Hepatocyte (in vitro differentiated cells): ENCODE results near the gene LSG1. TPM values are rescaled to one million over a fixed set of nuclear protein-coding genes. Genes with fewer than 3 reads are reported as not detected.
"Not testable (repeated sequence)": the region's sequence is repeated elsewhere in the genome, so short reads cannot be mapped to it uniquely, and the experiment has no call there.

Experiments used
- DNase-seq: peaks from one replicate; pipeline ENCODE4 v3.0.0-alpha.2; 2016; ENCODE audit warnings: low spot score
- H2AFZ ChIP-seq: fragments of 200-600 bp; sonication (generic); 2 replicates; pipeline ENCODE4 v1.6.0; 2016; ENCODE audit warnings: antibody characterized with exemption, mild to moderate bottlenecking
- H3K27ac ChIP-seq: fragments of 200-600 bp; sonication (generic); 2 replicates; pipeline ENCODE4 v1.5.1; 2016; ENCODE audit warnings: mild to moderate bottlenecking
- H3K27me3 ChIP-seq: fragments of 200-600 bp; sonication (generic); 2 replicates; pipeline ENCODE4 v1.6.1; 2016
- H3K36me3 ChIP-seq: fragments of 200-600 bp; sonication (generic); replicated peaks from 2 replicates; pipeline ENCODE4 v1.5.1; 2016; ENCODE audit warnings: low read depth; ENCODE audit not compliant: insufficient read depth
- H3K4me1 ChIP-seq: fragments of 200-600 bp; sonication (generic); 2 replicates; pipeline ENCODE4 v1.5.1; 2016; ENCODE audit warnings: mild to moderate bottlenecking, moderate library complexity; ENCODE audit not compliant: insufficient read depth
- H3K4me2 ChIP-seq: fragments of 200-600 bp; sonication (generic); 2 replicates; pipeline ENCODE4 v1.6.0; 2016
- H3K4me3 ChIP-seq: fragments of 200-600 bp; sonication (generic); 2 replicates; pipeline ENCODE4 v1.5.1; 2016; ENCODE audit warnings: mild to moderate bottlenecking
- H3K79me2 ChIP-seq: fragments of 200-600 bp; sonication (generic); 2 replicates; pipeline ENCODE4 v1.6.0; 2017; ENCODE audit warnings: mild to moderate bottlenecking
- H3K9me2 ChIP-seq: fragments of 200-600 bp; sonication (generic); replicated peaks from 2 replicates; pipeline ENCODE4 v1.6.0; 2017; ENCODE audit warnings: mild to moderate bottlenecking; ENCODE audit not compliant: insufficient read depth
- H3K9me3 ChIP-seq: fragments of 200-600 bp; sonication (generic); 2 replicates; pipeline ENCODE4 v1.5.1; 2016; ENCODE audit warnings: low read depth, mild to moderate bottlenecking
- H4K20me1 ChIP-seq: fragments of 200-600 bp; sonication (generic); 2 replicates; pipeline ENCODE4 v1.6.0; 2016; ENCODE audit warnings: mild to moderate bottlenecking; ENCODE audit not compliant: insufficient read depth, poor library complexity, severe bottlenecking
- CTCF ChIP-seq: fragments of 200-600 bp; sonication (generic); IDR thresholded peaks from 2 replicates; pipeline ENCODE4 v1.5.1; 2016; ENCODE audit warnings: antibody characterized with exemption, mild to moderate bottlenecking; ENCODE audit not compliant: poor library complexity
- EZH2 ChIP-seq: fragments of 200-600 bp; sonication (generic); IDR thresholded peaks from 2 replicates; pipeline ENCODE4 v1.6.1; 2016; ENCODE audit warnings: antibody characterized with exemption, mild to moderate bottlenecking, borderline replicate concordance
- EZH2phosphoT487 ChIP-seq: fragments of 200-600 bp; sonication (generic); IDR thresholded peaks from one replicate; pipeline ENCODE4 v1.6.1; 2018; ENCODE audit warnings: antibody characterized with exemption, mild to moderate bottlenecking, low read depth, moderate library complexity; ENCODE audit not compliant: unreplicated experiment, severe bottlenecking
- WGBS: methylation state at CpG from one replicate; pipeline ENCODE4 v1.1.6; 2016; ENCODE audit warnings: low lambda C conversion rate; ENCODE audit errors: missing lambda C conversion rate; 5-methylcytosine and 5-hydroxymethylcytosine counted together
- polyA plus RNA-seq: library from polyadenylated mRNA; unstranded; fragments of >200 nt; fragmentation: Nextera tagmentation; extraction: Ambion mirVana; gene quantifications from 2 replicates; pipeline ENCODE4 v1.2.1, GENCODE V29; 2016
- total RNA-seq: library from RNA; depleted of rRNA; stranded (reverse); fragments of >200 nt; gene quantifications from 2 replicates; pipeline ENCODE4 v1.2.3, GENCODE V29; 2014

LSG1 gene
- total and polyA plus RNA-seq, 2 experiments from 2014 or later: 27.0 to 29.5 TPM

DNA sequence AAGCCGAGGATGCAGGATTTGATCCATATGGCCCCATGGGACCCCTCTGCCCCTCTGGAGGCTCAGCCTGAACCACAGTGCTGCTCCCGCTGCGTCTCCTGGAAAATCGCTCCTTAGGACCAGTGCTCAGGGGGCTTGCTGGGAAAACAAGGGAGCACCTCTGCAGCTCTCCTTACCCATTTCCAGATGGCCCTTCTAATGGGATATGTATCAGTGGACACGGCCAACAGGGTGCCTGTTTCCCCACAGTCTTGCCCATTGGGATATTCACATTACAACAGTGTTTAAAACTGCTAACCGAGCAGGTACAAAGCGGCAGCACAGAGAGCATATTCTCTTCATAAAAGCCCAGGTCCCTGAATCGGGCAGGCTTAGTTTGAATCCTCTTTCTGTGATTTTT lies 65.8 kb downstream of the LSG1 start:
- Histone ChIP-seq H3K4me2 (no peak overlapping the region), H3K27me3 (no peaks in the 10 kb centered on the region), H2AFZ (no peak overlapping the region), H3K27ac (no peak overlapping the region), H3K79me2 (no peaks in the 10 kb centered on the region), H3K36me3 (no peaks in the 10 kb centered on the region), H3K4me1 (no peaks in the 10 kb centered on the region), H3K4me3 (no peak overlapping the region), H4K20me1 (no peaks in the 10 kb centered on the region), H3K9me2 (no peaks in the 10 kb centered on the region), H3K9me3 (no peaks in the 10 kb centered on the region)
- 95% methylated on average over 7 of the region's 8 CpGs for WGBS
- TF ChIP-seq EZH2: no peak
- TF ChIP-seq EZH2phosphoT487: no peak
- TF ChIP-seq CTCF: no peak
- no peak for DNase-seq

- H3K27me3 ChIP-seq, DNase-seq: not testable (repeated sequence)
- 98% methylated on average over 7 of the region's 7 CpGs for WGBS
These were observed 66.7 kb downstream of the LSG1 start for GRCh38 chr3:194605314-194605713.

GRCh38 chr3:194604837-194605236 lies 67.2 kb downstream of the LSG1 start:
- H2AFZ ChIP-seq: no peak overlapping the region
- TF ChIP-seq CTCF (no peak), EZH2 (no peak), EZH2phosphoT487 (no peak)
- no peaks in the 10 kb centered on the region for H3K27me3 ChIP-seq
- H3K9me3 ChIP-seq: no peaks in the 10 kb centered on the region
- no peak for DNase-seq
- H3K4me2 ChIP-seq: no peak overlapping the region
- no peaks in the 10 kb centered on the region for H4K20me1 ChIP-seq
- H3K4me1 ChIP-seq: no peaks in the 10 kb centered on the region
- no peak overlapping the region for H3K4me3 ChIP-seq
- no peaks in the 10 kb centered on the region for H3K36me3 ChIP-seq
- H3K9me2 ChIP-seq: no peaks in the 10 kb centered on the region
- no peaks in the 10 kb centered on the region for H3K79me2 ChIP-seq
- WGBS: 89% methylated on average over 2 of the region's 2 CpGs
- no peak overlapping the region for H3K27ac ChIP-seq

More at GRCh38 chr3:194605314-194605713, 66.7 kb downstream of the LSG1 start:
- not testable (repeated sequence) for H3K36me3 ChIP-seq, H3K79me2 ChIP-seq, H2AFZ ChIP-seq, H3K4me3 ChIP-seq, H3K9me2 ChIP-seq, H3K4me2 ChIP-seq, H3K9me3 ChIP-seq, H3K27ac ChIP-seq, H4K20me1 ChIP-seq, H3K4me1 ChIP-seq

- WGBS: 96% methylated on average over 22 of the region's 22 CpGs
These were observed 67.9 kb downstream of the LSG1 start for GRCh38 chr3:194604126-194604525.

More at GRCh38 chr3:194604126-194604525, 67.9 kb downstream of the LSG1 start:
- Histone ChIP-seq H3K27ac (no peak overlapping the region), H4K20me1 (no peaks in the 10 kb centered on the region), H2AFZ (no peak overlapping the region), H3K4me3 (no peak overlapping the region), H3K4me1 (no peaks in the 10 kb centered on the region), H3K9me2 (no peaks in the 10 kb centered on the region), H3K36me3 (no peaks in the 10 kb centered on the region), H3K79me2 (no peaks in the 10 kb centered on the region), H3K9me3 (no peaks in the 10 kb centered on the region), H3K27me3 (no peaks in the 10 kb centered on the region), H3K4me2 (no peak overlapping the region)
- TF ChIP-seq EZH2phosphoT487 (no peak), EZH2 (no peak), CTCF (no peak)
- DNase-seq: no peak
